Activated CD4-positive, alpha-beta T cell treated with anti-CD3 and anti-CD28 coated beads, Interleukin-2, amount 50 U/mL, for 24 hours (primary cell): ENCODE data around the gene MGAT2.
"Not testable (repeated sequence)": the region's sequence is repeated elsewhere in the genome, so short reads cannot be mapped to it uniquely, and the experiment has no call there.

Experiments used
- DNase-seq, 2 donors: peaks; one replicate each; pipeline ENCODE4 v3.0.0-alpha.2; 2020; ENCODE audit warnings: low read depth in 1 of 2, low spot score in 1 of 2

MGAT2 gene

GRCh38 chr14:49620182-49621113 lies at the start of gene MGAT2, which contains the start of gene RPL36AL:
Gene MGAT2 (plus strand): TSS chr14:49620799. CDS start chr14:49621269, 470 bp downstream.
Gene RPL36AL (minus strand): TSS chr14:49620626. CDS start chr14:49619104, 1,522 bp downstream.
- DNase-seq, result peak; percentile 83 to 91

- no peak for DNase-seq
Observed at GRCh38 chr14:49574038-49574437, 46.6 kb upstream of the MGAT2 start.

GRCh38 chr14:49578141-49578540 lies 42.5 kb upstream of the MGAT2 start:
- DNase-seq, result no peak

GRCh38 chr14:49579841-49580240 lies 40.8 kb upstream of the MGAT2 start:
- no peak for DNase-seq

GRCh38 chr14:49581209-49582112 lies 39.1 kb upstream of the MGAT2 start:
- DNase-seq, result no peak

- no peak for DNase-seq
Observed at GRCh38 chr14:49582113-49582977, 38.3 kb upstream of the MGAT2 start.

- no peak for DNase-seq
Observed at GRCh38 chr14:49583629-49584028, 37.0 kb upstream of the MGAT2 start.

- DNase-seq, result no peak
Observed at GRCh38 chr14:49584058-49584457, 36.5 kb upstream of the MGAT2 start.

- not testable (repeated sequence) for DNase-seq
Observed at GRCh38 chr14:49584981-49585640, 35.5 kb upstream of the MGAT2 start.

GRCh38 chr14:49585803-49586672 lies 34.6 kb upstream of the MGAT2 start, which contains the start of gene RPS29:
Gene RPS29 (minus strand): TSS chr14:49586380. CDS start chr14:49586346, 34 bp downstream.
- peak; percentile 98 to 100 for DNase-seq

- DNase-seq, result peak in 1 of 2 donors; percentile 46
Observed at GRCh38 chr14:49586673-49587460, 33.7 kb upstream of the MGAT2 start.

- DNase-seq, result no peak
Observed at GRCh38 chr14:49589387-49589786, 31.2 kb upstream of the MGAT2 start.

- no peak for DNase-seq
Observed at GRCh38 chr14:49593016-49593415, 27.6 kb upstream of the MGAT2 start.

- DNase-seq, result no peak
Observed at GRCh38 chr14:49594347-49595091, 26.1 kb upstream of the MGAT2 start.

- no peak for DNase-seq
Observed at GRCh38 chr14:49598189-49598484, 22.5 kb upstream of the MGAT2 start.

- DNase-seq, result peak; percentile 77 to 86
Observed at GRCh38 chr14:49598485-49599300, 21.9 kb upstream of the MGAT2 start, which contains the start of gene LRR1. Gene LRR1 (plus strand): TSS chr14:49598940. CDS start chr14:49599021, 81 bp downstream.

- no peak for DNase-seq
Observed at GRCh38 chr14:49607583-49607982, 13.0 kb upstream of the MGAT2 start.
